K562 (cell line): ENCODE data around the gene IL6R. TPM values are rescaled to one million over a fixed set of nuclear protein-coding genes. Genes with fewer than 3 reads are reported as not detected.

Source experiments
- BHLHE40 ChIP-seq: IDR thresholded peaks from 2 replicates; pipeline ENCODE4 v1.6.1; 2011; ENCODE audit warnings: low read length, improper control_type of control experiment
- ESRRA ChIP-seq: fragments of 450-650 bp; IDR thresholded peaks from 2 replicates; pipeline ENCODE4 v1.6.1; 2014; ENCODE audit warnings: low read depth, mild to moderate bottlenecking, moderate library complexity, borderline replicate concordance
- FOXK2 ChIP-seq, 2 experiments: fragments of 450-650 bp; IDR thresholded peaks in 1 of 2; conservative IDR thresholded peaks in 1 of 2; 2 replicates each; pipeline ENCODE4 v1.6.1; 2016; ENCODE audit warnings: low read depth in 2 of 2, mild to moderate bottlenecking in 1 of 2
- HMGN3 ChIP-seq: IDR thresholded peaks from 2 replicates; pipeline ENCODE4 v1.6.1; 2011; ENCODE audit warnings: borderline replicate concordance, low read depth, mild to moderate bottlenecking, mixed read lengths, low read length; ENCODE audit not compliant: insufficient read length; ENCODE audit errors: extremely low read depth
- KDM1A ChIP-seq, 2 experiments: fragments of 450-650 bp; IDR thresholded peaks; 2 replicates each; pipeline ENCODE4 v1.6.1; 2016; ENCODE audit warnings: mild to moderate bottlenecking in 2 of 2
- MAFG ChIP-seq: fragments of 450-650 bp; conservative IDR thresholded peaks from 2 replicates; pipeline ENCODE4 v1.6.1; 2016; ENCODE audit warnings: missing genetic modification characterization, missing compliant biosample characterization
- ZNF584 ChIP-seq: fragments of 200-800 bp; sonication (Bioruptor generic); IDR thresholded peaks from 2 replicates; pipeline ENCODE4 v1.6.1; 2016; ENCODE audit warnings: low read depth, mild to moderate bottlenecking, missing genetic modification characterization, missing compliant biosample characterization
- ZNF639 ChIP-seq, 2 experiments: fragments of 200-800 bp in 1 of 2; sonication (Bioruptor generic) in 1 of 2; sonication (generic) in 1 of 2; formaldehyde crosslinking in 1 of 2; IDR thresholded peaks in 1 of 2; conservative IDR thresholded peaks in 1 of 2; 2 replicates each; pipeline versions ENCODE4 v1.5.0 to v1.6.1; 2016 to 2020; ENCODE audit warnings: missing compliant biosample characterization in 1 of 2, missing genetic modification characterization in 1 of 2, missing genetic modification reagents in 1 of 2
- polyA plus RNA-seq, 8 experiments: library from polyadenylated mRNA; depleted of rRNA in 4 of 8; stranded (reverse) in 5 of 8; unstranded in 3 of 8; fragments of >200 nt; fragmentation: Nextera tagmentation in 2 of 8; fragmentation: Illumina TruSeq in 1 of 8; extraction: Ambion mirVana in 2 of 8; extraction: Trizol in 1 of 8; gene quantifications; 2 replicates each; pipeline versions ENCODE4 v1.2.1 to v1.2.3, GENCODE V29; 2011 to 2014; ENCODE audit warnings: inconsistent platforms in 1 of 8, missing spikeins in 1 of 8
- total RNA-seq, 7 experiments: library from RNA; depleted of rRNA in 6 of 7; stranded (reverse); fragments of >200 nt in 6 of 7; fragmentation: Illumina TruSeq in 2 of 7; extraction: Trizol in 2 of 7; gene quantifications; 2 replicates each; pipeline versions ENCODE4 v1.2.1 to v1.2.3, GENCODE V29; 2011 to 2021; ENCODE audit warnings: low replicate concordance in 1 of 7
- TF ChIP-seq, protein P1 (sequence below), 2 experiments: fragments of 450-650 bp; IDR thresholded peaks; 2 replicates each; pipeline ENCODE4 v1.6.1; 2016; ENCODE audit warnings: mild to moderate bottlenecking in 2 of 2, borderline replicate concordance in 1 of 2, low read depth in 1 of 2, moderate library complexity in 1 of 2

IL6R gene
- total and polyA plus RNA-seq, 9 of the 15 experiments (the other 6 are each of a cell fraction or from before 2014, with no cell fraction given), result 0.05 to 1.1 (median 0.11) TPM; not detected in 2

- TF ChIP-seq, protein P1, sequence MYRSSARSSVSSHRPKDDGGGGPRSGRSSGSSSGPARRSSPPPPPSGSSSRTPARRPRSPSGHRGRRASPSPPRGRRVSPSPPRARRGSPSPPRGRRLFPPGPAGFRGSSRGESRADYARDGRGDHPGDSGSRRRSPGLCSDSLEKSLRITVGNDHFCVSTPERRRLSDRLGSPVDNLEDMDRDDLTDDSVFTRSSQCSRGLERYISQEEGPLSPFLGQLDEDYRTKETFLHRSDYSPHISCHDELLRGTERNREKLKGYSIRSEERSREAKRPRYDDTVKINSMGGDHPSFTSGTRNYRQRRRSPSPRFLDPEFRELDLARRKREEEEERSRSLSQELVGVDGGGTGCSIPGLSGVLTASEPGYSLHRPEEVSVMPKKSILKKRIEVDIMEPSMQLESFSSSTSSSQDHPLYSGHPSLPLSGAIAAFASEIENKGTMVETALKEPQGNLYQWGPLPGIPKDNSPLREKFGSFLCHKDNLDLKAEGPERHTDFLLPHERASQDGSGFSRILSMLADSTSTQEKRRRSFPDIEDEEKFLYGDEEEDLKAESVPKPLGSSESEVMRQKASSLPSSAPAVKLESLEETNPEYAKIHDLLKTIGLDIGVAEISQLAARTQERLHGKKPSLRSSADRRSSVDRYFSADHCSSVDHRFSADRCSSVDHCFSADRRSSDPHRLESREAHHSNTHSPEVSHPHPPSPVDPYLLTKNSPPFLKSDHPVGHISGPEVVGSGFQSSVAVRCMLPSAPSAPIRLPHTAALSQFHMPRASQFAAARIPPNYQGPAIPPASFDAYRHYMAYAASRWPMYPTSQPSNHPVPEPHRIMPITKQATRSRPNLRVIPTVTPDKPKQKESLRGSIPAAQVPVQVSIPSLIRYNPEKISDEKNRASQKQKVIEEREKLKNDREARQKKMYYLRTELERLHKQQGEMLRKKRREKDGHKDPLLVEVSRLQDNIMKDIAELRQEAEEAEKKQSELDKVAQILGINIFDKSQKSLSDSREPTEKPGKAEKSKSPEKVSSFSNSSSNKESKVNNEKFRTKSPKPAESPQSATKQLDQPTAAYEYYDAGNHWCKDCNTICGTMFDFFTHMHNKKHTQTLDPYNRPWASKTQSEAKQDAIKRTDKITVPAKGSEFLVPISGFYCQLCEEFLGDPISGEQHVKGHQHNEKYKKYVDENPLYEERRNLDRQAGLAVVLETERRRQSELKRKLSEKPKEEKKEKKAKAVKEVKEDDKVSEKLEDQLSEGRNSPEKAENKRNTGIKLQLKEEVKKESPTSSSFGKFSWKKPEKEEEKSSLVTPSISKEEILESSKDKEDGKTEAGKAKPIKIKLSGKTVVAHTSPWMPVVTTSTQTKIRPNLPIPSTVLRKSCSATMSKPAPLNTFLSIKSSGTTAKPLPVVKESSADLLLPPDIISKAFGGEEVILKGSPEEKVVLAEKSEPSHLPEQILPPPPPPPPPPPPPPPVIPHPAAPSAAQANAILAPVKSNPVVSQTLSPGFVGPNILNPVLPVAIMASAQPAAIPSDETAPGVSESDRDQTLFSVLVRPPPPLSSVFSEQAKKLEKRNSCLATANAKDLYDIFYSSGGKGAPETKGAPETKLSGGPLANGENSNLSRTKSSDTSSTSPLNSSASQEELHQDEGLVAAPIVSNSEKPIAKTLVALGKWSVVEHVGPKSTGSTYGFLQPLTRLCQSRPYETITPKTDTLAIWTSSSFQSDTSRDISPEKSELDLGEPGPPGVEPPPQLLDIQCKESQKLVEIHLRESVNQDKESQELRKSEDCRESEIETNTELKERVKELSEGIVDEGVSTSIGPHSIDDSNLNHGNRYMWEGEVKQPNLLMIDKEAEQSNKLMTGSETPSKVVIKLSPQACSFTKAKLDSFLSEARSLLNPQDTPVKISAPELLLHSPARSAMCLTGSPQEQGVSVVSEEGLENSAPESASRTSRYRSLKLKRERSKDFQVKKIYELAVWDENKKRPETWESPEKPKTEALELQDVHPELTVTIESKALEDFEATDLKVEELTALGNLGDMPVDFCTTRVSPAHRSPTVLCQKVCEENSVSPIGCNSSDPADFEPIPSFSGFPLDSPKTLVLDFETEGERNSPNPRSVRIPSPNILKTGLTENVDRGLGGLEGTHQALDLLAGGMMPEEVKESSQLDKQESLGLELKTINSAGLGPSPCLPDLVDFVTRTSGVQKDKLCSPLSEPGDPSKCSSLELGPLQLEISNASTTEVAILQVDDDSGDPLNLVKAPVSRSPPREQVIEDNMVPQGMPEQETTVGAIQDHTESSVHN (IDR thresholded peaks at IDR 0.05; ENCODE audit: borderline replicate concordance in 1 of 2, low read depth in 1 of 2), result peak in 1 of 2 experiments; percentile 96; a peak in 2 of 4 replicates
- TF ChIP-seq MAFG (tag) (peak; percentile 41; the same call in 1 of the 2 replicates), FOXK2 (conservative IDR thresholded peaks at IDR 0.05 in 1 of 2, IDR thresholded peaks at IDR 0.05 in 1 of 2; ENCODE audit: low read depth in 2 of 2) (0 out of 4 replicates have a peak, but pooled peaks of 1 of the 2 experiments have one; percentile 28), HMGN3 (no peak), ESRRA (0 out of 2 replicates have a peak, but pooled peaks have one; percentile 16), KDM1A (IDR thresholded peaks at IDR 0.05) (peak in 1 of 2 experiments; percentile 63; a peak in 3 of 4 replicates), ZNF639 (CRISPR knock-in tag; conservative IDR thresholded peaks at IDR 0.05 in 1 of 2, IDR thresholded peaks at IDR 0.05 in 1 of 2) (no peak), ZNF584 (CRISPR knock-in tag) (peak; percentile 28; the same call in 1 of the 2 replicates), BHLHE40 (0 out of 2 replicates have a peak, but pooled peaks have one; percentile 19)
Observed at GRCh38 chr1:154431586-154432373, 26.6 kb downstream of the IL6R start (continued).
